Tibial nerve (tissue), 4 donors: ENCODE measurements around the gene PDZK1IP1. TPM values are rescaled to one million over a fixed set of nuclear protein-coding genes. Genes with fewer than 3 reads are reported as not detected.

ENCODE experiments used
- DNase-seq, 2 donors: peaks; one replicate each; pipeline ENCODE4 v3.0.0-alpha.2; 2019; ENCODE audit warnings: low spot score in 2 of 2
- H3K27ac ChIP-seq, 4 donors: fragments of 200-600 bp; sonication (generic) in 3 of 4; one replicate each; pipeline ENCODE4 v1.5.1; 2017 to 2019; ENCODE audit warnings: mild to moderate bottlenecking in 1 of 4
- H3K27me3 ChIP-seq, 2 donors: fragments of 200-600 bp; sonication (generic) in 1 of 2; one replicate each; pipeline versions ENCODE4 v1.5.1 to v1.6.0; 2017 to 2019
- H3K36me3 ChIP-seq, 3 donors: fragments of 200-600 bp; sonication (generic); one replicate each; pipeline ENCODE4 v1.5.1; 2018 to 2019
- H3K4me1 ChIP-seq, 4 donors: fragments of 200-600 bp; sonication (generic) in 3 of 4; one replicate each; pipeline ENCODE4 v1.5.1; 2017 to 2019
- H3K4me3 ChIP-seq, 4 donors: fragments of 200-600 bp; sonication (generic) in 3 of 4; one replicate each; pipeline ENCODE4 v1.5.1; 2017 to 2019; ENCODE audit warnings: mild to moderate bottlenecking in 1 of 4, moderate library complexity in 1 of 4
- H3K9me3 ChIP-seq, 4 donors: fragments of 200-600 bp; sonication (generic) in 3 of 4; one replicate each; pipeline ENCODE4 v1.5.1; 2017 to 2019
- CTCF ChIP-seq, 5 experiments: fragments of 200-600 bp in 3 of 5; fragments of 450-650 bp in 2 of 5; sonication (generic) in 3 of 5; IDR thresholded peaks; one replicate each; pipeline ENCODE4 v1.5.1; 2016 to 2019; ENCODE audit warnings: antibody characterized with exemption in 5 of 5, mild to moderate bottlenecking in 3 of 5, moderate library complexity in 2 of 5
- EP300 ChIP-seq, 2 donors: sonication (generic); formaldehyde crosslinking; IDR thresholded peaks; one replicate each; pipeline ENCODE4 v1.6.1; 2017; ENCODE audit warnings: antibody characterized with exemption in 2 of 2, mild to moderate bottlenecking in 1 of 2
- POLR2A ChIP-seq, 2 donors: fragments of 450-650 bp; IDR thresholded peaks; one replicate each; pipeline ENCODE4 v1.6.1; 2017; ENCODE audit warnings: antibody characterized with exemption in 2 of 2, mild to moderate bottlenecking in 2 of 2, moderate library complexity in 2 of 2
- WGBS, 2 donors: methylation state at CpG; one replicate each; pipeline ENCODE4 v1.1.5; 2018; 5-methylcytosine and 5-hydroxymethylcytosine counted together
- total RNA-seq, 4 donors: library from RNA; depleted of rRNA; stranded (reverse); fragments of >200 nt; gene quantifications; one replicate each; pipeline ENCODE4 v1.1.0, GENCODE V29; 2016

PDZK1IP1 gene
- total RNA-seq, 4 donors from 2014 or later, result 1.5 to 4.2 TPM; not detected in 2

DNA sequence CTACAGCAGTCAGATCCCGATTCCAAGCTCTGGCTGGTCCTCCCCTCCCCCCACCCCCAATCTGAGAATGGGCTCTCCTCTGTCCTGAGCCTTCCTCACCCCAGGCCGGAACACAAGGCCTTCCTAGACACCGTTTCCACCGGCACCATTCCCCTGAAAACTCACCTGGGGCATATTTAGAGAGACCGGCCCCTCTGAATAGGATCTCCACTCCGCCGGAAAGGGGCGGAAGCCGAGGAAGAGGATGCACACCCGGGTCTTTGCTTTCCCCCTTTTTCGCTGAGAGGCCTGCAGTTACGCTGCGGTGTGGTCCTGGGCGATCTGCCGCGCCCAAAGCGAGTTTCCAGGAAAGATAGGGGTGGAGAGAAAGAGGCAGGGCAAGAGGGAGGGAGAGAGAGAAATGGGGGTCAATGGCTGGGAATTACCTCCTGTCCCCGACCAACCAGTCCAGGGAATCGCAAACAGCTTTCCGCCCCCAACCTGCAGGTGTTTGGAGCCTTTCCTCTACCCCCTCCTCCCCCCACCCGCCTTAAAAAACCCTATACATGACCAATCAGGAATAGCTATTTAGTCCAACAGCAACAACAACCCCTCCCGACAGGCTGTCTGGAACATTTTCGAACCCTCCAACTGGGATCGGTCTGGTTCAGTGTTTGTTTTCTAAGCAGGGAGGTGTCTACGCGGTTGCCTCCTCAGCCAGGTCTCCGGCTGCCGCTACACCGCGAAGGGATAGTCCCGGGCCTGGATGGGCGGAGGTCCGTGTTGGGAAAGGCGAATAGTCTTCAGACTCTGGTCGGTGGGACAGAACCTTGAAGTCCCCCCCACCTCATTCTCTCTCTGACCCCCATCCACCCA is 39.4 kb upstream of the PDZK1IP1 start:
- Histone ChIP-seq H3K27me3 (peaks cover 3 to 98% of the 10 kb centered on the region in 2 donors), H3K27ac (peak overlapping the region in 3 of 4 donors; percentile 5 to 77 (median 15)), H3K4me1 (peaks cover 0 to 57% (median 28%) of the 10 kb centered on the region in 4 donors), H3K36me3 (no peaks in the 10 kb centered on the region), H3K4me3 (peak overlapping the region in 2 of 4 donors; percentile 12 to 48), H3K9me3 (no peaks in the 10 kb centered on the region)
- TF ChIP-seq EP300 (IDR thresholded peaks at IDR 0.05), result no peak
- no peak for TF ChIP-seq POLR2A (IDR thresholded peaks at IDR 0.05)
- no peak for TF ChIP-seq CTCF (IDR thresholded peaks at IDR 0.05)
- DNase-seq, result no peak
- 16 to 19% methylated on average over 35 of the region's 35 CpGs for WGBS, 2 donors

DNA sequence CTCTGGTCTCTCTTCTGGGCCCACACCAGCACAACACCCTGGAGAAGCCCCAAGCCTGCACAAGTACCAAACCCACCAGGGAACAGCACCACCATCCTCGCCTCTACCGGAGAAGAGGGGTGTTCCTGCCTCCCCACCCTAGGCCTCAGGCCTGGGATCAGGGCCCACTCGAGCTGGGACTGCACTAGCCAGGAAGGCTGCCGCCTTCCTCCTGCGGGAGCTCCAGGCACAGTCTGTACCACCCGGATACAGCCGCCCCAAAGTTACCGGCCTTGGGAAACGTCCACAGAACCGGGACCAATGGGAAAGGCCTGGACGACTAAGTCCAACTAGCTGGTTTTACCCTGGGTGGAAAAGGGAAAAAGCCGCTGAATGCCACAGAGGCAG is 38.8 kb upstream of the PDZK1IP1 start:
- Histone ChIP-seq H3K27ac (peak overlapping the region in 2 of 4 donors; percentile 5 to 77), H3K36me3 (no peaks in the 10 kb centered on the region), H3K27me3 (peaks cover 3 to 98% of the 10 kb centered on the region in 2 donors), H3K9me3 (no peaks in the 10 kb centered on the region), H3K4me3 (peak overlapping the region in 1 of 4 donors; percentile 48), H3K4me1 (peaks cover 0 to 57% (median 28%) of the 10 kb centered on the region in 4 donors)
- TF ChIP-seq POLR2A (IDR thresholded peaks at IDR 0.05), result no peak
- no peak for TF ChIP-seq EP300 (IDR thresholded peaks at IDR 0.05)
- TF ChIP-seq CTCF (IDR thresholded peaks at IDR 0.05), result no peak
- no peak for DNase-seq
- WGBS, 2 donors, result 46 to 52% methylated on average over 9 to 11 of the region's 12 CpGs

GRCh38 chr1:47227341-47228232 is 37.8 kb upstream of the PDZK1IP1 start:
- DNase-seq, result no peak
- TF ChIP-seq POLR2A (IDR thresholded peaks at IDR 0.05), result no peak
- no peak for TF ChIP-seq CTCF (IDR thresholded peaks at IDR 0.05)
- no peak for TF ChIP-seq EP300 (IDR thresholded peaks at IDR 0.05)
- no peak overlapping the region for H3K4me3 ChIP-seq
- whole genome bisulfite sequencing, 2 donors, result 54 to 74% methylated on average over 7 of the region's 7 CpGs
- peaks cover 8 to 98% of the 10 kb centered on the region in 2 donors for H3K27me3 ChIP-seq
- no peaks in the 10 kb centered on the region for H3K36me3 ChIP-seq
- H3K27ac ChIP-seq, result no peak overlapping the region
- H3K9me3 ChIP-seq, result no peaks in the 10 kb centered on the region
- H3K4me1 ChIP-seq, result peaks cover 0 to 57% (median 28%) of the 10 kb centered on the region in 4 donors

DNA sequence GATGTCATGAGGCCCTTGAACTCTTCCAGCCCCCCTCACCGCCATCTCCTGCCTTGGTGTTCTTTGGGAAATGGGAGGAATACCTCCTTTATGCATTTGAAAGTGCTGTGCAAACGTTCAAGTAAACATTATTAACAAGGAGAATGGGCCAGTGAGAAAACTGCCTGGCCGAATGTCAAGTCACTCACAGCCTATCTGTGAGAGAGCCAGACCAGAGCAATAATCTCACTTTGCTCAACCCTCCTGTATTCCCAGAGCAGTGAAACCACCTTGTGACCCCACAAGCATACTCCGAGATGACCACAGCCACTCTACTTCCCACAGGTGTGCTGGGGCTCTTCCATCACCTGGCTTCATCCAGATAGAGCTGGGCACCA is 37.0 kb upstream of the PDZK1IP1 start:
- H3K4me3 ChIP-seq, result no peak overlapping the region
- H3K36me3 ChIP-seq, result no peaks in the 10 kb centered on the region
- H3K27ac ChIP-seq, result no peak overlapping the region
- DNase-seq, result no peak
- H3K4me1 ChIP-seq, result peaks cover 0 to 51% (median 27%) of the 10 kb centered on the region in 4 donors
- H3K27me3 ChIP-seq, result peaks cover 8 to 98% of the 10 kb centered on the region in 2 donors
- TF ChIP-seq CTCF (IDR thresholded peaks at IDR 0.05) (no peak), EP300 (IDR thresholded peaks at IDR 0.05) (no peak), POLR2A (IDR thresholded peaks at IDR 0.05) (no peak)
- no peaks in the 10 kb centered on the region for H3K9me3 ChIP-seq
- 82 to 84% methylated on average over 4 of the region's 4 CpGs for whole genome bisulfite sequencing, 2 donors
